ENCODE results near the gene DTX2. TPM values are rescaled to one million over a fixed set of nuclear protein-coding genes. Genes with fewer than 3 reads are reported as not detected.
A peak's percentile ranks its signal among the peaks of the same experiment; 100 is the strongest.
"Not testable (repeated sequence)": the region's sequence is repeated elsewhere in the genome, so short reads cannot be mapped to it uniquely, and the experiment has no call there.

The DTX2 gene
- total RNA-seq, 4 donors from 2014 or later, result 73.0 to 169 (median 119) TPM

GRCh38 chr7:76457017-76457416, 4.5 kb upstream of the DTX2 start:
- H3K27me3 ChIP-seq; in situ Hi-C loops (cut with MboI; ENCODE audit: low pct_ligation_motif_present in 1 of 4, low pct_unique_long_range_greater_than_20kb in 1 of 4, low sequenced_read_pairs in 3 of 4); H3K9me3 ChIP-seq; H3K36me3 ChIP-seq; H3K27ac ChIP-seq; DNase-seq; H3K4me1 ChIP-seq; H3K4me3 ChIP-seq; intact Hi-C loops (cut with DNase I; ENCODE audit: low total_unique reads): not testable (repeated sequence)
- no CpG with 5 or more reads among the region's 4 CpGs for WGBS, 2 donors (ENCODE audit: low coverage in 1 of 2)

GRCh38 chr7:76458504-76458903, 3.0 kb upstream of the DTX2 start:
- DNase-seq, result peak; percentile 72
- H3K9me3 ChIP-seq; H3K27ac ChIP-seq; H3K27me3 ChIP-seq; intact Hi-C loops (cut with DNase I; ENCODE audit: low total_unique reads); H3K4me3 ChIP-seq; H3K36me3 ChIP-seq; in situ Hi-C loops (cut with MboI; ENCODE audit: low pct_ligation_motif_present in 1 of 4, low pct_unique_long_range_greater_than_20kb in 1 of 4, low sequenced_read_pairs in 3 of 4); H3K4me1 ChIP-seq: not testable (repeated sequence)
- 20% methylated on average over 2 of the region's 4 CpGs; no CpG with 5 or more reads in 1 of the 2 donors for WGBS, 2 donors (ENCODE audit: low coverage in 1 of 2)
- TF ChIP-seq POLR2AphosphoS5 (IDR thresholded peaks at IDR 0.05), result peak in 1 of 3 donors; percentile 26

- H3K36me3 ChIP-seq; H3K27me3 ChIP-seq; H3K4me3 ChIP-seq; H3K9me3 ChIP-seq; H3K27ac ChIP-seq; DNase-seq; intact Hi-C loops (cut with DNase I; ENCODE audit: low total_unique reads); in situ Hi-C loops (cut with MboI; ENCODE audit: low pct_ligation_motif_present in 1 of 4, low pct_unique_long_range_greater_than_20kb in 1 of 4, low sequenced_read_pairs in 3 of 4): not testable (repeated sequence)
- 87% methylated on average over 16 of the region's 20 CpGs; no CpG with 5 or more reads in 1 of the 2 donors for WGBS, 2 donors (ENCODE audit: low coverage in 1 of 2)
- peaks cover 0 to 12% (median 3%) of the 10 kb centered on the region in 4 donors for H3K4me1 ChIP-seq
Measured at GRCh38 chr7:76460767-76461166, 742 bp upstream of the DTX2 start.

- no CpG with 5 or more reads among the region's 17 CpGs for WGBS, 2 donors (ENCODE audit: low coverage in 1 of 2)
- DNase-seq; H3K27me3 ChIP-seq; H3K4me3 ChIP-seq; in situ Hi-C loops (cut with MboI; ENCODE audit: low pct_ligation_motif_present in 1 of 4, low pct_unique_long_range_greater_than_20kb in 1 of 4, low sequenced_read_pairs in 3 of 4); H3K9me3 ChIP-seq; H3K27ac ChIP-seq; H3K36me3 ChIP-seq; intact Hi-C loops (cut with DNase I; ENCODE audit: low total_unique reads): not testable (repeated sequence)
- H3K4me1 ChIP-seq, result peaks cover 0 to 19% (median 7%) of the 10 kb centered on the region in 4 donors
Measured at GRCh38 chr7:76462271-76462882, 868 bp downstream of the DTX2 start.

- H3K4me3 ChIP-seq; H3K27me3 ChIP-seq; intact Hi-C loops (cut with DNase I; ENCODE audit: low total_unique reads); H3K9me3 ChIP-seq; in situ Hi-C loops (cut with MboI; ENCODE audit: low pct_ligation_motif_present in 1 of 4, low pct_unique_long_range_greater_than_20kb in 1 of 4, low sequenced_read_pairs in 3 of 4); H3K36me3 ChIP-seq: not testable (repeated sequence)
- 31% methylated on average over 4 of the region's 5 CpGs; no CpG with 5 or more reads in 1 of the 2 donors for WGBS, 2 donors (ENCODE audit: low coverage in 1 of 2)
- Histone ChIP-seq H3K4me1 (peaks cover 0 to 23% (median 9%) of the 10 kb centered on the region in 4 donors), H3K27ac (peak overlapping the region in 3 of 4 donors; percentile 37 to 67 (median 53))
- peak; percentile 25 for DNase-seq
Measured at GRCh38 chr7:76464959-76465358, 3.5 kb downstream of the DTX2 start.

- H3K9me3 ChIP-seq; in situ Hi-C loops (cut with MboI; ENCODE audit: low pct_ligation_motif_present in 1 of 4, low pct_unique_long_range_greater_than_20kb in 1 of 4, low sequenced_read_pairs in 3 of 4); H3K27me3 ChIP-seq; H3K4me3 ChIP-seq; DNase-seq; H3K36me3 ChIP-seq; intact Hi-C loops (cut with DNase I; ENCODE audit: low total_unique reads): not testable (repeated sequence)
- H3K27ac ChIP-seq, result peak overlapping the region in 1 of 4 donors; percentile 4
- no CpG with 5 or more reads among the region's 8 CpGs for WGBS, 2 donors (ENCODE audit: low coverage in 1 of 2)
- peaks cover 0 to 23% (median 9%) of the 10 kb centered on the region in 4 donors for H3K4me1 ChIP-seq
Measured at GRCh38 chr7:76465950-76466349, 4.4 kb downstream of the DTX2 start.

- intact Hi-C loops (cut with DNase I; ENCODE audit: low total_unique reads); H3K36me3 ChIP-seq; in situ Hi-C loops (cut with MboI; ENCODE audit: low pct_ligation_motif_present in 1 of 4, low pct_unique_long_range_greater_than_20kb in 1 of 4, low sequenced_read_pairs in 3 of 4); H3K27me3 ChIP-seq; H3K9me3 ChIP-seq; H3K4me3 ChIP-seq: not testable (repeated sequence)
- DNase-seq, result peak; percentile 91
- peak overlapping the region; percentile 51 to 65 (median 54) for H3K27ac ChIP-seq
- peaks cover 0 to 23% (median 9%) of the 10 kb centered on the region in 4 donors for H3K4me1 ChIP-seq
- peak in 1 of 3 donors; percentile 51 for TF ChIP-seq POLR2AphosphoS5 (IDR thresholded peaks at IDR 0.05)
- 47 to 58% methylated on average over 5 to 10 of the region's 14 CpGs for WGBS, 2 donors (ENCODE audit: low coverage in 1 of 2)
Measured at GRCh38 chr7:76467743-76468404, 6.4 kb downstream of the DTX2 start.

- WGBS, 2 donors (ENCODE audit: low coverage in 1 of 2), result 86% methylated on average over 7 of the region's 10 CpGs; no CpG with 5 or more reads in 1 of the 2 donors
- intact Hi-C loops (cut with DNase I; ENCODE audit: low total_unique reads); DNase-seq; H3K27me3 ChIP-seq; in situ Hi-C loops (cut with MboI; ENCODE audit: low pct_ligation_motif_present in 1 of 4, low pct_unique_long_range_greater_than_20kb in 1 of 4, low sequenced_read_pairs in 3 of 4); H3K9me3 ChIP-seq; H3K27ac ChIP-seq; H3K4me1 ChIP-seq; H3K36me3 ChIP-seq; H3K4me3 ChIP-seq: not testable (repeated sequence)
Measured at GRCh38 chr7:76471556-76472221, 10.2 kb downstream of the DTX2 start.

- DNase-seq; in situ Hi-C loops (cut with MboI; ENCODE audit: low pct_ligation_motif_present in 1 of 4, low pct_unique_long_range_greater_than_20kb in 1 of 4, low sequenced_read_pairs in 3 of 4); H3K9me3 ChIP-seq; H3K27me3 ChIP-seq; H3K4me3 ChIP-seq; H3K4me1 ChIP-seq; H3K27ac ChIP-seq; H3K36me3 ChIP-seq; intact Hi-C loops (cut with DNase I; ENCODE audit: low total_unique reads): not testable (repeated sequence)
- WGBS, 2 donors (ENCODE audit: low coverage in 1 of 2), result 90% methylated on average over 2 of the region's 6 CpGs; no CpG with 5 or more reads in 1 of the 2 donors
Measured at GRCh38 chr7:76473097-76473496, 11.6 kb downstream of the DTX2 start.

- in situ Hi-C loops (cut with MboI; ENCODE audit: low pct_ligation_motif_present in 1 of 4, low pct_unique_long_range_greater_than_20kb in 1 of 4, low sequenced_read_pairs in 3 of 4), result not testable (repeated sequence)
Measured at GRCh38 chr7:76476280-76476679, 14.8 kb downstream of the DTX2 start.

More at GRCh38 chr7:76476280-76476679, 14.8 kb downstream of the DTX2 start:
- H3K36me3 ChIP-seq; intact Hi-C loops (cut with DNase I; ENCODE audit: low total_unique reads); H3K9me3 ChIP-seq; H3K27me3 ChIP-seq; H3K4me1 ChIP-seq; DNase-seq; H3K27ac ChIP-seq; H3K4me3 ChIP-seq: not testable (repeated sequence)
- WGBS, 2 donors (ENCODE audit: low coverage in 1 of 2), result 95% methylated on average over 4 of the region's 11 CpGs; no CpG with 5 or more reads in 1 of the 2 donors

Data from transverse colon (tissue), 4 donors.